HEK293 (cell line): ENCODE results near the gene IL25.

ENCODE experiments used
- ZBTB11 ChIP-seq: fragments of 450-650 bp; formaldehyde crosslinking; conservative IDR thresholded peaks from 2 replicates; pipeline ENCODE4 v1.5.1; 2016; ENCODE audit warnings: low read depth, missing biosample characterization, missing genetic modification characterization
- ZNF23 ChIP-seq: fragments of 450-650 bp; formaldehyde crosslinking; IDR thresholded peaks from 2 replicates; pipeline ENCODE4 v1.5.1; 2016; ENCODE audit warnings: missing biosample characterization, missing genetic modification characterization, borderline replicate concordance
- ZNF280D ChIP-seq: fragments of 450-650 bp; formaldehyde crosslinking; IDR thresholded peaks from 2 replicates; pipeline ENCODE4 v1.5.1; 2016; ENCODE audit warnings: missing biosample characterization, missing genetic modification characterization
- TF ChIP-seq, protein P1 (sequence below): fragments of 450-650 bp; formaldehyde crosslinking; IDR thresholded peaks from 2 replicates; pipeline ENCODE4 v1.5.1; 2016; ENCODE audit warnings: missing biosample characterization, missing genetic modification characterization
- TF ChIP-seq, protein P2 (sequence below): fragments of 450-650 bp; formaldehyde crosslinking; IDR thresholded peaks from 2 replicates; pipeline ENCODE4 v1.5.1; 2016; ENCODE audit warnings: missing biosample characterization, missing genetic modification characterization
- TF ChIP-seq, protein P3 (sequence below): fragments of 450-650 bp; IDR thresholded peaks from 2 replicates; pipeline ENCODE4 v1.5.1; 2018; ENCODE audit warnings: missing biosample characterization, mild to moderate bottlenecking, missing genetic modification characterization
- TF ChIP-seq, protein P4 (sequence below): fragments of 450-650 bp; formaldehyde crosslinking; IDR thresholded peaks from 2 replicates; pipeline ENCODE4; 2016; ENCODE audit warnings: missing biosample characterization, missing genetic modification characterization

GRCh38 chr14:23372509-23372908 is at the start of gene IL25:
- TF ChIP-seq, protein P1, sequence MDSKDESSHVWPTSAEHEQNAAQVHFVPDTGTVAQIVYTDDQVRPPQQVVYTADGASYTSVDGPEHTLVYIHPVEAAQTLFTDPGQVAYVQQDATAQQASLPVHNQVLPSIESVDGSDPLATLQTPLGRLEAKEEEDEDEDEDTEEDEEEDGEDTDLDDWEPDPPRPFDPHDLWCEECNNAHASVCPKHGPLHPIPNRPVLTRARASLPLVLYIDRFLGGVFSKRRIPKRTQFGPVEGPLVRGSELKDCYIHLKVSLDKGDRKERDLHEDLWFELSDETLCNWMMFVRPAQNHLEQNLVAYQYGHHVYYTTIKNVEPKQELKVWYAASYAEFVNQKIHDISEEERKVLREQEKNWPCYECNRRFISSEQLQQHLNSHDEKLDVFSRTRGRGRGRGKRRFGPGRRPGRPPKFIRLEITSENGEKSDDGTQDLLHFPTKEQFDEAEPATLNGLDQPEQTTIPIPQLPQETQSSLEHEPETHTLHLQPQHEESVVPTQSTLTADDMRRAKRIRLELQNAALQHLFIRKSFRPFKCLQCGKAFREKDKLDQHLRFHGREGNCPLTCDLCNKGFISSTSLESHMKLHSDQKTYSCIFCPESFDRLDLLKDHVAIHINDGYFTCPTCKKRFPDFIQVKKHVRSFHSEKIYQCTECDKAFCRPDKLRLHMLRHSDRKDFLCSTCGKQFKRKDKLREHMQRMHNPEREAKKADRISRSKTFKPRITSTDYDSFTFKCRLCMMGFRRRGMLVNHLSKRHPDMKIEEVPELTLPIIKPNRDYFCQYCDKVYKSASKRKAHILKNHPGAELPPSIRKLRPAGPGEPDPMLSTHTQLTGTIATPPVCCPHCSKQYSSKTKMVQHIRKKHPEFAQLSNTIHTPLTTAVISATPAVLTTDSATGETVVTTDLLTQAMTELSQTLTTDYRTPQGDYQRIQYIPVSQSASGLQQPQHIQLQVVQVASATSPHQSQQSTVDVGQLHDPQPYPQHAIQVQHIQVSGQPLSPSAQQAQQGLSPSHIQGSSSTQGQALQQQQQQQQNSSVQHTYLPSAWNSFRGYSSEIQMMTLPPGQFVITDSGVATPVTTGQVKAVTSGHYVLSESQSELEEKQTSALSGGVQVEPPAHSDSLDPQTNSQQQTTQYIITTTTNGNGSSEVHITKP (tag by site-specific recombination): no peak
- TF ChIP-seq, protein P2, sequence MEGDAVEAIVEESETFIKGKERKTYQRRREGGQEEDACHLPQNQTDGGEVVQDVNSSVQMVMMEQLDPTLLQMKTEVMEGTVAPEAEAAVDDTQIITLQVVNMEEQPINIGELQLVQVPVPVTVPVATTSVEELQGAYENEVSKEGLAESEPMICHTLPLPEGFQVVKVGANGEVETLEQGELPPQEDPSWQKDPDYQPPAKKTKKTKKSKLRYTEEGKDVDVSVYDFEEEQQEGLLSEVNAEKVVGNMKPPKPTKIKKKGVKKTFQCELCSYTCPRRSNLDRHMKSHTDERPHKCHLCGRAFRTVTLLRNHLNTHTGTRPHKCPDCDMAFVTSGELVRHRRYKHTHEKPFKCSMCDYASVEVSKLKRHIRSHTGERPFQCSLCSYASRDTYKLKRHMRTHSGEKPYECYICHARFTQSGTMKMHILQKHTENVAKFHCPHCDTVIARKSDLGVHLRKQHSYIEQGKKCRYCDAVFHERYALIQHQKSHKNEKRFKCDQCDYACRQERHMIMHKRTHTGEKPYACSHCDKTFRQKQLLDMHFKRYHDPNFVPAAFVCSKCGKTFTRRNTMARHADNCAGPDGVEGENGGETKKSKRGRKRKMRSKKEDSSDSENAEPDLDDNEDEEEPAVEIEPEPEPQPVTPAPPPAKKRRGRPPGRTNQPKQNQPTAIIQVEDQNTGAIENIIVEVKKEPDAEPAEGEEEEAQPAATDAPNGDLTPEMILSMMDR: no peak
- TF ChIP-seq, protein P3, sequence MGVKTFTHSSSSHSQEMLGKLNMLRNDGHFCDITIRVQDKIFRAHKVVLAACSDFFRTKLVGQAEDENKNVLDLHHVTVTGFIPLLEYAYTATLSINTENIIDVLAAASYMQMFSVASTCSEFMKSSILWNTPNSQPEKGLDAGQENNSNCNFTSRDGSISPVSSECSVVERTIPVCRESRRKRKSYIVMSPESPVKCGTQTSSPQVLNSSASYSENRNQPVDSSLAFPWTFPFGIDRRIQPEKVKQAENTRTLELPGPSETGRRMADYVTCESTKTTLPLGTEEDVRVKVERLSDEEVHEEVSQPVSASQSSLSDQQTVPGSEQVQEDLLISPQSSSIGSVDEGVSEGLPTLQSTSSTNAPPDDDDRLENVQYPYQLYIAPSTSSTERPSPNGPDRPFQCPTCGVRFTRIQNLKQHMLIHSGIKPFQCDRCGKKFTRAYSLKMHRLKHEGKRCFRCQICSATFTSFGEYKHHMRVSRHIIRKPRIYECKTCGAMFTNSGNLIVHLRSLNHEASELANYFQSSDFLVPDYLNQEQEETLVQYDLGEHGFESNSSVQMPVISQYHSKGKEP (tag by site-specific recombination): no peak
- TF ChIP-seq, protein P4, sequence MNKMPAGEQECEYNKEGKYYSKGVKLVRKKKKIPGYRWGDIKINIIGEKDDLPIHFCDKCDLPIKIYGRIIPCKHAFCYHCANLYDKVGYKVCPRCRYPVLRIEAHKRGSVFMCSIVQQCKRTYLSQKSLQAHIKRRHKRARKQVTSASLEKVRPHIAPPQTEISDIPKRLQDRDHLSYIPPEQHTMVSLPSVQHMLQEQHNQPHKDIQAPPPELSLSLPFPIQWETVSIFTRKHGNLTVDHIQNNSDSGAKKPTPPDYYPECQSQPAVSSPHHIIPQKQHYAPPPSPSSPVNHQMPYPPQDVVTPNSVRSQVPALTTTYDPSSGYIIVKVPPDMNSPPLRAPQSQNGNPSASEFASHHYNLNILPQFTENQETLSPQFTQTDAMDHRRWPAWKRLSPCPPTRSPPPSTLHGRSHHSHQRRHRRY (tag by site-specific recombination): no peak
- TF ChIP-seq ZNF23 (tag by site-specific recombination) (no peak), ZNF280D (no peak), ZBTB11 (tag by site-specific recombination) (no peak)
